ENCODE results near the gene SOX15.
"Not testable (repeated sequence)": the region's sequence is repeated elsewhere in the genome, so short reads cannot be mapped to it uniquely, and the experiment has no call there.

Gene SOX15

GRCh38 chr17:7589891-7590691 lies at the start of gene SOX15:
Gene SOX15, minus strand, starts transcription at chr17:7590094. Its CDS starts 418 bp downstream, at chr17:7589676.
- DNase-seq, result no peak

DNA sequence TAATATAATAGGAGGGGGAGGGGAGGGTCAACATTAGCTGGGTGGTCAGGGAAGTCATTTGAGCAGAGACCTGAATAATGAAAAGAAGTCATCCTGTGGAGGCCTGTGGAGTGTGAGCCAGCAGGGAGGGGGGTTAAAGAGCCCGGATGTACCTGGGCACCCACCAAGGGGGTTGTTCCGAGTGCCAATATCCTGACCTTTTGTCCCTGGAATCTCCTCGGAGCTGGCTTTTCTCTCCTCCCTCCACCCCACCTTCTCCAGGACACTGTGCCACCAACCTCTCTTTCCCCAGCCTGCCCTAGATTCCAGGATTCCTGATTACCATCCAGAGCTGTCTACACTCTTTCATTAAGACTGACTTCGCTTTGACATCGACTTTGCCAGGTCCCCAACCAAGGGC lies 46.3 kb upstream of the SOX15 start:
- DNase-seq, result no peak

DNA sequence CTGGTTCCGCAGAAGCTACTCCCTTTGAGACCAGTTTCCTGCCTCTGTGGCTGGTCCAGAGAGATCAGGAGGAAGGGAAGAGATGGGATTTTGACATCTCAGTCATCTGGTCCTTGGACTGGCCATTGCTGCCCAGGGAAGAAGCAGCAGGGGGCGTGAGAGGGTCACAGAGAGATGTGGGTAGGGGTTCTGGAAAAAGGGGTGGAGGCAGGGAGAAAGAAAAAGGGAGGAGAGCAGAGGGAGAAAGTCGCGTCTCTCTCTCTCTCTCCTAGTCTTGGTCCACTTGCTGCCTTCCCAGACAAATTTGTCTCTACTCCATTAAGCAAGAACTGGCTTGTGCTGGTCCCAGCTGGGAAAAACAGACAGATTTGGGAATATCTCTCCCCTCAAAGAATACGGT lies 44.5 kb upstream of the SOX15 start:
- peak; percentile 9 for DNase-seq

DNA sequence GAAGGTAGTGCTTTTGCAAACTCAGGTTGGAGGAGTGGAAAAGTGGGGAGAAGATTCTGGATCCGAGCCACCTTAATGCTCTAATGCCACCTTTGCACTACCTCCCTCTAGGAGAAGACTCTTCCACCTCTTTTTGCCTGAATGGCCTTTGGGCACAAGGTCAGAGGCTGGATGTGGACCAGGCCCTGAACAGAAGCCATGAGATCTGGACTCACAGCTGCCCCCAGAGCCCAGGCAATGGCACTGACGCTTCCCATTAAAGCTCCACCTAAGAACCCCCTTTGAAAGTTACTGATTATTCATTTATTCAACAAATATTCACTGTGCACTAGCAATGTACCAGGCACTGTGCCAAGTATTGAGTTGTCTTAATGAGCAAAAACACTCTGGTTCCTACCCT lies 43.2 kb upstream of the SOX15 start:
- DNase-seq, result no peak

GRCh38 chr17:7632492-7632894 lies 42.6 kb upstream of the SOX15 start:
- DNase-seq, result no peak

GRCh38 chr17:7631398-7632380 lies 41.8 kb upstream of the SOX15 start:
- DNase-seq, result no peak

DNA sequence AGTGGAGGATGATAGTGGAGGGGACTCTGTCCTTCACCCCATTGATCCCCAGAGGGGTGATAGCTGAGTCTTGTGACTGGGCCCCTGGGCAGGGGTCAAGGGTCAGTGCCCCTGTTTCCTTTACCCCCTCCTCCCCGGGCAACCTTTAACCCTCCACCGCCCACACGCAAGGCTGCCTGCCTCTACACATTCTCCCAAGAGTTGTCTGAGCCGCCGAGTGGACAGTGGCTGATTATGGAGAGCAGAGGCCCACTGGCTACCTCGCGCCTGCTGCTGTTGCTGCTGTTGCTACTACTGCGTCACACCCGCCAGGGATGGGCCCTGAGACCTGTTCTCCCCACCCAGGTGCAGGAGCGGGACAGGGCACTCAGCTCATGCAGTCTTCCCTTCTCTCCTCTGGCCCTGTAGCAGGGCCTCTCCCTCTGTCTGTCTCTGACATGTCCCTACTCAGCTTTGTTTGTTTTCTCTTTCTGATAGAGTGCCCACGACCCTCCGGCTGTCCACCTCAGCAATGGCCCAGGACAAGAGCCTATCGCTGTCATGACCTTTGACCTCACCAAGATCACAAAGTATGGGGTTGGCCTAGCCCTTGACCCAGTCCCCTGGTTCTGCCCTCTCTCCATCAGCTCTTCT lies 40.2 kb upstream of the SOX15 start, which contains the start of gene SHBG:
TSS of gene SHBG (plus strand) at position 197 of the 633 bp plus-strand sequence. CDS start at position 235, 38 bp downstream.
- DNase-seq, result no peak

DNA sequence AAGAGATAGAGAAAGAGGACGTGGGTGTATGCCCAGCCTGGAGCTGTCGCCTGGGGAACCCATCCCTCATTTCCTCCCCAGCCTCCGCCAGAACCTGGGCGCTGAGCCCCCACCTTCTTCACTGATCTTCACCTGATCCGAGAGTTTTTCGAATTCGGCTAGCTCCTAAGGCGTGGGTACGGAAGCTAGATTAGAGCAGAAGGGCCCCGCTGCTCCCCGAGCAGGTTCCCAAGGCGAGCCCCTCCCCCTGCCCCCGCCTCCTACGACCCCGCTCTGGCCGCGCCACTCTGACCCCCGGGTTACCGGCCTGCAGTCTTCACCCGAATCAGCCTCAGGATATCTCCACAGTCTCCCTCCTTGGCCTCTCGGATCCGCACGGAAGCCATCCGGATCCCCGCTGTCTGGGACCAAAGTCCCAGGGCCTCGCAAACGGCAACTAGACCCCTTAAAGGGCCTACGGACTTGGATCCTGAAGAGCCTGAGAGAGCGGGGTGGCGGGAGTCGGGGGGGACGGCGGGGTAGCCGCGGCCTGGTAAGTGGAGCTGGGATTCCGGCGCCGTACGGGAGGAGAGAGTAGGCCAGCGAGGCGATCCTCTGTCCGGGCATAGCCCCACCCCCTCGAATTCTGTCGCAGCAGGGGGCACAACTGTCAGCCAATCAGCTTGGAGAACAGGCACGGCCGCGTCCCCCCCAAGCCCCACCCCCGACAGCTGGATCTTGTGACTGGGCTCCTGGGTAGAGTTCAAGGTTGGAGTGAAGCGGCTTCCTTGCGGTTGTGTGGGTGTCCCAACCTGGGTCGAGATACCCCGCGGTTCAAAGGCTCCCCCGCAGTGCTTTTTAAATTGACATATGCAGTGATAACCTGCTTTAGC lies 37.6 kb upstream of the SOX15 start, which contains the start of gene SAT2:
TSS of gene SAT2 (minus strand) at position 572 of the 872 bp plus-strand sequence. CDS start at position 386, 186 bp downstream.
- DNase-seq, result peak; percentile 79

DNA sequence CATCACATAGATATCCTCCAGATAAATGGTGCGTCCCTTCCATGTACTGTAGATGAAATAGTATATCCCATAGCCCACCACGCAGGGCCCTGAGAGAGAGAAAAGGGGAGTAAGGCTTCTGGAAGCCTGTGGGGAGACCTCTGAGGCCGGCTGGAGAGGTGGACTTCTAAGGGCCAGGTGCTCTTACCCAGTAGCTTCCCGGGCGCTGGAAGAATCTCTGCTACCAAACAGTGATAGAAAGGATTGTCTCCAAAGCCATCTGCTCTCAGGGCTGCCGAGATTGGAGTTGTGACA lies 37.0 kb upstream of the SOX15 start:
- no peak for DNase-seq

GRCh38 chr17:7626307-7626706 lies 36.4 kb upstream of the SOX15 start:
- no peak for DNase-seq

GRCh38 chr17:7625749-7626148 lies 35.9 kb upstream of the SOX15 start:
- not testable (repeated sequence) for DNase-seq

DNA sequence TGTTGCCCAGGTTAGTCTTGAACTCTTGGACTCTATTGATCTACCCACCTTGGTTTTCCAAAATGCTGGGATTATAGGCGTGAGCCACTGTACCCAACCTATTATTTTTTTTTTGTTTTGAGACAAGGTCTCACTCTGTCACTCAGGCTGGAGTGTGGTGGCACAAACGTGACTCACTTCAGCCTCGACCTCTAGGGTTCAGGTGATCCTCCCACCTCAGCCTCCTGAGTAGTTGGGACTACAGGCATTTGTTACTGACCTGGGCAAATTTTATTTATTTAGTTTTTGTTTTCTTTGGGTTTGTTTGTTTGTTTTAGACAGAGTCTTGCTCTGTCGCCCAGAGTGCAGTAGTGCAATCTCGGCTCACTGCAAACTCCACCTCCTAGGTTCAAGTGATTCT lies 33.8 kb upstream of the SOX15 start:
- DNase-seq, result no peak

- no peak for DNase-seq
Observed at GRCh38 chr17:7620835-7621234, 30.9 kb upstream of the SOX15 start.

GRCh38 chr17:7618608-7619007 lies 28.7 kb upstream of the SOX15 start:
- no peak for DNase-seq

GRCh38 chr17:7615265-7615747 lies 25.4 kb upstream of the SOX15 start:
- DNase-seq, result no peak

- DNase-seq, result peak; percentile 98
Observed at GRCh38 chr17:7614425-7615264, 24.8 kb upstream of the SOX15 start, which contains the start of gene FXR2. Gene FXR2, minus strand, starts transcription at chr17:7614897. Its CDS starts 365 bp downstream, at chr17:7614532.

- no peak for DNase-seq
Observed at GRCh38 chr17:7613769-7614424, 24.0 kb upstream of the SOX15 start.

- no peak for DNase-seq
Observed at GRCh38 chr17:7612294-7612640, 22.4 kb upstream of the SOX15 start.

DNA sequence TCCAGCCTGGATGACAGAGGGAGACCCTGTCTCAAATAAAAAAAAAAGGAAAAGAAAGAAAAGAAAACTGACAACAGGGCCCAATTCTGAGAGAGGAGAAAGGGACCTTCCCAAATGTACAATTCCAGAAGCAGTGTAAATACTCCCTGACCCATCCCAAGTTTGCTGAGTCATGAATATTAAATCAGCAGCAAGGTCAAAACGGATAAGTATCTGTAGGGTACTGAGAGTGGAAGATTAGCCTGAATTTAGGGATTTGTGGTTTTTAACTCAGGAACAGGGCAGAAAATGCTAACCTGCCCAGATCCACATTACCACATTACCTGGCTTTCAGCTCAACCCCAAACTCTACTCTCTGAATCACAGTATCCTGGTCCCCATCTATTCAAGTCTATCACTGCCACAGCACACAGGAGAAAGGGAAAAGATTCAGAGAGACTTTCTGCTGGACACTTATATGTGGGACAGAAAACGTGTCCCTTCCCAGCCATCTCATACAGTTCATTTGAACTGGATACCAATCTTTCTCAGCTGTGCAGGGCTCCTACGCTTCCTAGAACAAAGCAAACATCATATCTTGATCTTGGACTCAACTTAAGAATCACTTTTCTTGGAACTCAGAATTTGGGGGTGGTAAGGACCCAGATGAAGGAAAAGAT lies 21.9 kb upstream of the SOX15 start:
- no peak for DNase-seq

GRCh38 chr17:7610641-7611040 lies 20.7 kb upstream of the SOX15 start:
- no peak for DNase-seq
